Fibroblast of mammary gland (primary cell): Measurements from ENCODE around the gene TNPO3.

Experiments
- DNase-seq: peaks from one replicate; pipeline ENCODE4 v3.0.0-alpha.2; 2010; ENCODE audit warnings: low read depth
- H3K4me3 ChIP-seq: 2 replicates; pipeline ENCODE4 v1.5.1; 2011; ENCODE audit warnings: low read depth, mild to moderate bottlenecking, low read length, moderate library complexity; ENCODE audit not compliant: control insufficient read depth
- CTCF ChIP-seq: conservative IDR thresholded peaks from 2 replicates; pipeline ENCODE4 v1.5.1; 2011; ENCODE audit warnings: low read depth, low read length, inconsistent platforms; ENCODE audit not compliant: control insufficient read depth, insufficient read depth

Gene TNPO3

GRCh38 chr7:128936798-128937197, 118.1 kb downstream of the TNPO3 start:
- TF ChIP-seq CTCF = no peak
- DNase-seq = no peak
- H3K4me3 ChIP-seq = no peak overlapping the region

DNA sequence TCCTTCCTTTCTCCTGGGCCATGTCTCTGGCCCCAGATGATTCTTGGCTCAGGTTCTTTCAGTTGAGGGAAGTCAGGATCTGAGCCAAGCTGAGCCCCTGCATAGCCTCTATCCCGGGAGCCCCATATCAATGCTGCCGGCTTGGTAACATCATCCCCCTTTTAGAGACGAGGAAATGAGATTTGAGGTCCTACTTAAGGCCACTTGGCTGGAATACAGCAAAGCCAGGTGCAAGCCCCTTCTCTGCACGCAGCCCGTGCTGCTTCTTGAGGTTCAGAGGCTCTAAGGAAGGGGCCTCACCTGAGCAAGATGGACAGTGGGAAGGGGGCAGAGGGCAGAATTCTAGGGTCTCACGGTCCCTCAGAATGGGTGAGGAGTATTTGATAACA, 119.6 kb downstream of the TNPO3 start:
- no peak for TF ChIP-seq CTCF
- no peak for DNase-seq
- no peak overlapping the region for H3K4me3 ChIP-seq

- no peak overlapping the region for H3K4me3 ChIP-seq
- no peak for DNase-seq
- TF ChIP-seq CTCF = no peak
Observed at GRCh38 chr7:128934361-128935341, 120.3 kb downstream of the TNPO3 start.

GRCh38 chr7:128933180-128933891, 121.6 kb downstream of the TNPO3 start:
- no peak for TF ChIP-seq CTCF
- no peak overlapping the region for H3K4me3 ChIP-seq
- peak; percentile 8 for DNase-seq

DNA sequence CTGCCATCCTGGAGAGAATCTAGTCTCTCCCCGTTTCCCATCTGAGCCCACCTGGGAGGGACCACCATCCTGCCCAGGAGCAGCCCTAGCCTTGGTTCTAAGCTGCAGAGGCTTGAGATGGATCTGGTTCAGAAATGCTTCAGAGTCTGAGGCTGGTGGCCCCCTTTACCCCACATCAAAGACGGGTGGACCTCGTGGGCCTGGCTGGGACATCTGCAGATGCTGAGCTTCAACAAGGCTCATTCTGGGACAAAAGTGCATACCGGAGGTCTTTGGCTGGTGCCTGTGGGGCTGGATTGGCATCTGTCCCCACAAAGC, 122.1 kb downstream of the TNPO3 start:
- no peak overlapping the region for H3K4me3 ChIP-seq
- TF ChIP-seq CTCF = no peak
- DNase-seq = no peak

- DNase-seq = no peak
- no peak for TF ChIP-seq CTCF
- no peak overlapping the region for H3K4me3 ChIP-seq
Observed at GRCh38 chr7:128931965-128932861, 122.7 kb downstream of the TNPO3 start.
